GM20431 (cell line): Measurements from ENCODE around the gene GIMAP2.
"Not testable (repeated sequence)": the region's sequence is repeated elsewhere in the genome, so short reads cannot be mapped to it uniquely, and the experiment has no call there.

Experiments
- in situ Hi-C: fragments of 300-500 bp; cut with MseI, MboI; formaldehyde crosslinking; loops from one replicate; pipeline ENCODE4 v1.15.0; 2020; ENCODE audit warnings: low sequenced_read_pairs; ENCODE audit not compliant: unreplicated experiment

Gene GIMAP2

DNA sequence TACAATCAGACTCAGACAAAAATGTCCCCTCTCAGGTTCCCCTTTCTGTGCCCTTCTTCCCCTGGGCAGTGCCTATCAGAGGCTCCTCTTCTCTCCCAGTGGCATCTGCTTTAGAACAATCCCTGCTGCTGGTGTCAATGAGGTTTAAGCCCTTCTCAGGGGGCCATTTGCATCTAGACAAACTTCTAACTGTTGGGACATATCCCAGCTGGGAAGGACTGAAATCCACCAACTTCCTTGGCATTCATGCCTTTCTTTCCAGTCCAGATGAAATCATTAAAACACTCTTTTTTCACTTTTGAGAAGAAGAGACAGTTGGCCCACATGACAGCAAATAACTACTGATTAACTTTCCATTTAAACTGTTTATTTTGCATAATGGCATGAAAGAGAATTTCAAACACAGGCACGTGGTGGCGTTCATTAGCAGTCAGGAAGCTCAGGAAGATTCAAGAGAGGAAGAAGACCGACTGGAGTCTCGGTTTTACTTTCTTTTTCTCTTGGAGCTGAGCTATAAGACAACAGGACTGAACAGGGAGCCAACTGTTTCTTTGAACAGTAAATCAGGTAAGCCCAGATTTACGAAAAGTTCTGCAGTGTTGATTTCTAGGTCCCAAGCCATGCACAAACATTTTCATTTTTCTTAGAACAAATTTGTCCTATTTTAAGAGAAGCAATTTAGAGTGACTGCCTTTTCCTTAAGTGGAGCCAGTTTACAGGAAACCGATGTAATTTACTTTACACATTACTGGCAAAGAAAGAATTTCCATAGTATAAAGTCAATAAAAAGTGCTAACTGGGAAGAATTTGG, at the start of gene GIMAP2:
GIMAP2 (plus strand) TSS at position 488 of the 811 bp plus-strand sequence. CDS start 1,354 bp downstream, outside the sequence.
- in situ Hi-C loops = no loop called here

DNA sequence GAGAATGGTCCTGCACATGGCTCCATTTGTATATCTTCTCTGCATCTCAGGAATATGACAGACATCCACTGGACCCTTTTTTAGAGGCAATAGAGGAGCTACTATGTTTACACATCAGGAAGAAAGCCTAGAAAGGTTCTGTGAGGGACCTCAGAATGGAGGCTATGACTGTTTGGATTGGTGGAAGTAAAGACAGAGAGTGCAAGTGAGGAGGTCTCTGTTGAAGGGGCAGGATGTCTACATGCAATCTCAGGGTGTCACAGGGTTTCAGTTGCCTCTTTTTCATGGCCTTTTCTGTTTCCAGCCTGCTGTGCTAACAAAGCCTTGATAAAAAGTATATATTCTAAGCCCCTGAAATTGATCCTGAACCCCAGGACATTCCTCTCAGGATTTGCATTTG, 43.7 kb upstream of the GIMAP2 start:
- in situ Hi-C loops = no loop called here

DNA sequence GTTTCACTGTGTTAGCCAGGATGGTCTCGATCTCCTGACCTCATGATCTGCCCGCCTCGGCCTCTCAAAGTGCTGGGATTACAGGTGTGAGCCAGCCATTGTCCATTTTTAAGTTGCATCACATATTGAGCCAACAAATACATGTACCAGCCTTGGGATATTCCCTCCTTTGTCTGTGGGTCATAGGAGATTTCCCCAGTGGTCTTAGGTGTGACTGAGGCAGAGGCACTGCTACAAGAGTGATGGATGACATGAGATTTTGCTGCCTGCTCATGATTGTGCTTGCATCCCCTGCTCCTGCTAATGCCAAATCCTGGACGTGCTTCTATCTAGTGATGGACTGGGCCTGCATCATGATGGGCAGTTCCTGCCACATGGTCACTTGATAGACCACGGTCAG, 42.6 kb upstream of the GIMAP2 start:
- in situ Hi-C loops = no loop called here

DNA sequence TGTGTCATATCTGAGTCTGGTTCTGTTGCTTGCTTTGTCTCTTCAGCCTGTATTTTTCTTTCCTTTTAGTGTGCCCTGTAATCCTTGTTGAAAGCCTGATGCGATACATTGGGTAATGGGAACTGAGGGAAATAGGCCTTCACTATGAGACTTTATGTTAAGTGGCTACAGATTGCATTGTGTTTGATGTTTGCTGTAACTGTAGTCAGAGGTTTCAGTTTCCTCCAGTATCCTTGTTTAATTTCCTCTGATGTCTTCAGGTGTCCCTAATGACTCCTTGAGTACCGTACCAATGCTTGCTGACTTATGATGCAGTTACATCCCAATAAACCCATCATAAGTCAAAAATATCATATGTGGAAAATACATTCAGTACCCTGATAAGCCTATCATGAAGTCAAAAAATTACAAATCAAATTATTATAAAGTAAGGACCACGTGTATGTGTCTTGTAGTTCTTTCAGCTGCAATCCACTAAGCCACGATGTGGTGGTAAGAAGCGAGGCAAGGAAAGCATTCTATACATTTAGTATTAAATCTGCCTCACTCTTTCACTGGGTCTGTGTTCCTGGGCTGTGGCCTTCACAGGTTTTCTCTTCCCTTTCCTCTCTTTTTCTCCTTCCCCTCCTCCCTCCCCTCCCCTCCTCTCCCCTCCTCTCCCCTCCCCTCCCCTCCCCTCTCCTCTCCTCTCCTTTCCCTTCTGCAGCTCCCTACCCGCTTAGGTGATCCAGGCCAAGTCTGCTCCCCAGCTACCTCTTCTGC, 40.1 kb upstream of the GIMAP2 start:
- in situ Hi-C loops = no loop called here

DNA sequence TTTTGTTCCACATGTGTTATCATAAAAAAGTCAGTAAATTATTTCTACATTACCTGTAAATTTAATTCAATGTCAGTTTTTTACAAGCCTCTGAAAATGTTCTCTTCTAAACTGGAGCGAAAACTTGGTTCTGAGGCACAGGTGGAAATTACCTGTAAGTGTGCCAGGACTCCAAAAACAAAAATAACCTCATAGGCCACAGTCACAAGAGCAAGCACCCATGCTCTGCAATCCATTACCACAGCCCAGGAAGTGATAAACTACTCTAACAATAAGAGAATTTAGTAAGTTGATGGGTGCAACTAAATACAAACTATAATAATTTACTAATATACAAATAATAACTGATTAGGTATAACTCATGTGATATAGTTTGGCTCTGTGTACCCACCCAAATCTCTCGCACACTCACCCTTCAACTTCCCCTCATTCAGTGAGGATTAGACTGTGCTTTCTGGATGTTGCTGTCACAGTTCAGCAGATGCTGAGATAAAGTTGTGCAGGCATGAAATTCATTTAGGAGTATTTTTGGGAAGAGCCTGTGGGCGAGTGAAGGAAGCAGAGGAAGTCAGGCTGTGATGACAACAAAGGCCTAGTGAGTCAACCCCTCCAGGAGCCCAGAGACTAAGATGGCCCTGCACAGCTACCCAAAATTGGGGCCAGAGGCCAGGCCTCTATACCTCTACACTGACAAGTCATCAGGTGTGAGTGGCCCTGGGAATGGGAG, 37.0 kb upstream of the GIMAP2 start:
- in situ Hi-C loops = no loop called here

DNA sequence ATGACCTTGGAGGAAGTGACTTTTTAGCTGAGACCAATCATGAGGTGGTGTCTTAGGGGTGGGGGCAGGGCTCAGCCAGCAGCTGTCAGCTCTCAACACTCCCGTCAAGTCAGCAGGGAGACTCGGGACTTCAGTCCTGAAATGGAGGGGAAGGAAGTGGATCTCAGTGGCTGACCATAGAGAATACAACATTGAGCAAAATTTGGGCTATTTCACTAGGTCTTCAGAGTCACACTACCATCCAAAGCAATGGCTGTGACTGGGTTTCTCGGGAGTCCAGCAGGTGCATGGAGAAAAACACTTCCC, 36.5 kb upstream of the GIMAP2 start:
- in situ Hi-C loops = no loop called here

DNA sequence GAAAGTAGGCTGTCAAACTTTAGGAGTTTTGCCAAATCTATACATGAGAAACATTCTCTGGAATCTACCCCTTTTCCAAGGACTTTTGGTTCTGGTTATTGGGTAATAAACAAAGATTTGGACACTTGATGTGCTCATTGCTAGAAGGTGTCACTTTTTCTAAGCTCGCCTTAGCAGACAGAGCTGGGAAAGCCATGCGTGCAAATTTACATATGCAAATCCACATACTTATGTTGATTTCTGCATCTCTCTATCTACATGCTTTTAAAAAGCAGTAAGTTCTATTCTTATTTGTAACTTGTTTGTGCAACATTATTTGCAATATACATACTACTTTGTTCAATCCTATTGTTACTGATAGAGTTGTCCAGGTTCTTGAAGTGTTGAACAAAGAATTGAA, 30.8 kb upstream of the GIMAP2 start:
- in situ Hi-C loops = no loop called here

DNA sequence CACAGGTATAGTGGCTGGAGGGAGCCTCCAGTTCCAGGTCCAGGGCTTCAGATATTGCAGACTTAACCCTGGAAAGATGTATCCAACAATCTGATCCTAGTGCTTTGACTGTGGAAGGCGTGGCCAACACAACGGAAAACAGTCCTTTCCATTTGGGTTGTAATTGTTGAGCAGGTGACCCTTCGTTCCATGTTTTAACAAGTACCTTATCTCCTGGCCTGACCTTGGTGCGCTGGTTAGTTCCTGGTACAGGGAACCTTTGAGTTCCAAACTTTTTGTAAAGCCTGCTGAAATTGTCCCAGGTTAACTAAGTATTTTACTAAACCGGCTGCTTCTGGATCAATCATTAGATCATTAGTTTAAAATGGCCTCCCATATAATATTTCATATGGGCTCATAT, 29.5 kb upstream of the GIMAP2 start:
- in situ Hi-C loops = no loop called here

DNA sequence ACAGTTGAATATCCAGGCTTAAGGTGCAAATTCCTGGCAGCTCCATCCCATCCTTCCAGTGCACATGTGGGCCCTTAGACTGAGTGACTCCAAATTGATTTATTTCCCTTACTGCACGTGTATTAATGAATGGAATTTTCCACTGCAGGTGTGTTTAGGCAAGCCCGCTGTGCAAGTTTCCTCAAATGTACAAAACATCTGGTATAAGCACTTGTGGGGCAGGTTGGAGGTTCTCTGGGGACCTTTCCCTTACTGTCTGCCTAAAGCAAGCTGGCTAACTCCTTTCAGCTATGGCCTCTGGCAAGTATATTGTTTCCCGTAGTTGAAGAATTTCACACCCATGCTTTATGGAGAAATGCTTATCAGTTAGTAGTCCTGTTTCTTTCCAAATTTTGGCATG, 28.0 kb upstream of the GIMAP2 start:
- in situ Hi-C loops = no loop called here

DNA sequence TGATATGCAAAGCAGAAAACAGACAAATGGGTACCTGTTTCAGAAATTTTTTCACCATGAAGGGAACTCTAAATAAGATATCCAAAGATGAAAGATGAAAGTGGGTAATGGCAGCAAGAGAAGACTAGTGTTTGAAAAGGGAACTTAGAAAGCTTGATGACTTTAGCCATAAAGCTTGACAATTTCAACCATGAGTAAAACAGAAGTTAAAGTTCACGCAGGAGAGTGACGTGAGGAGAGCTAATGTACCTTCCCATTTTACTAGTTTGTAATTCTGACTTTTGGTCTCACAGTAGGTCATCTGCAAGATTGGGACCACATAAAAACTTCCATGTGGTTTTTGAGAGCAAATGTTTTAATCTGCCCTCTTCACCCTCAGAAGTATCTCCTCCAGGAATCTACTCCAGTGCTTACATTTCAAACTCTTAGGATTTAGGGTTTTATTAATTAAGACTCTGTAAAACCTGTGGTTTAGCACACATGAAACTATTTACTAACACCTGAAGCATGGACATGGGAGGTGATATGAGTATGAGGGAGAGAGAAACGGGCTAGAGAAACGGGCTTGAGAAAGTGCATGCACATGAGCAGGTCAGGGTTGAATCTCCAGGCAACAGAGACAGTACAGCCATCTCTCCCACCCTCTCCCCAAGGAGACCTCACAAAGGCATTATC, 24.4 kb upstream of the GIMAP2 start:
- in situ Hi-C loops = no loop called here

DNA sequence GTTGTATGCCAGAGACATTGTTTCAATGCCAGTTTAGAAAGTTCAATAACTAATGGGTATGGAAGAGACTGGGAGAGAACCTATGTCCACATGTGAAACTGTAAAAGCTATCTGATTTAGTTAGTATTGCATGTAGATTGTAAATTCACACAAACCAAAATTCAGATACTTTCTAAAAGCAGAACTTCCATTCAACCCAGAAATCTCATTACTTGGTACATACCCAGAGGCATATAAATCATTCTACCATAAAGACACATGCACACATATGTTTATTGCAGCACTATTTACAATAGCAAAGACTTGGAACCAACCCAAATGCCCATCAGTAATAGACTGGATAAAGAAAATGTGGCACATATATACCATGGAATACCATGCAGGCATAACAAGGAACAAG, 22.7 kb upstream of the GIMAP2 start:
- in situ Hi-C loops = not testable (repeated sequence)

DNA sequence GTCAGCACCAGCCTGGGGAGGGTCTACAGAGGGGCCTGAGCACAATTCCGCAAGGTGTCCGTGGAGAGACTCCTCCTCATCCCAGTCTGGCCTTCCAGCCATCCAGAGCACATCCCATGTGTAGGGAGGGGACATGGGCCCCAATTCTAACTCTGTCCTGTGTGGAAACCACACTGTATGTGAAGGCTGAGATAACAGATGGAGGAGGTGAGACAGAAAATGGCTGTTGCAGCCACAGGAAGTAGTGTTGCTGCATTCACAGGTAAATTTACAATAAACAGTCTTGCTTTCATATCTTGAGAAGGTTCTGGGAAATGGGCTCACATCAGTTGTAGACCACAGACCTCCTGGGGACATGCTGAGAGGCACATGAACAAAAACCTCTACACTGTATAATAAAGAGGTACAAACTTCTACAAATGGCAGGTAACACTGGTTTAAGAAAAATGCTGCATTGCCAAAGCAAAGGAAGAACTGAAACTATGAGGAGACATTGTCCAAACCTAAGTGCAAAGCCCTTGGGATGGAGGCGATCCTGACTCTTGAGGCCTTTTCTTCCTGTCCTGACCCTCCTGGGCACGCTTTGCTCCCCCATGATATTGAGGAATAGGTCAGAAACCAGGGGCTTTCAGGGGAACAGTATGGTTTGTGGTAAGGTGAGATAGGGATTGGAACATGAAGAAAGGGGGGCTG, 21.6 kb upstream of the GIMAP2 start:
- in situ Hi-C loops = no loop called here

DNA sequence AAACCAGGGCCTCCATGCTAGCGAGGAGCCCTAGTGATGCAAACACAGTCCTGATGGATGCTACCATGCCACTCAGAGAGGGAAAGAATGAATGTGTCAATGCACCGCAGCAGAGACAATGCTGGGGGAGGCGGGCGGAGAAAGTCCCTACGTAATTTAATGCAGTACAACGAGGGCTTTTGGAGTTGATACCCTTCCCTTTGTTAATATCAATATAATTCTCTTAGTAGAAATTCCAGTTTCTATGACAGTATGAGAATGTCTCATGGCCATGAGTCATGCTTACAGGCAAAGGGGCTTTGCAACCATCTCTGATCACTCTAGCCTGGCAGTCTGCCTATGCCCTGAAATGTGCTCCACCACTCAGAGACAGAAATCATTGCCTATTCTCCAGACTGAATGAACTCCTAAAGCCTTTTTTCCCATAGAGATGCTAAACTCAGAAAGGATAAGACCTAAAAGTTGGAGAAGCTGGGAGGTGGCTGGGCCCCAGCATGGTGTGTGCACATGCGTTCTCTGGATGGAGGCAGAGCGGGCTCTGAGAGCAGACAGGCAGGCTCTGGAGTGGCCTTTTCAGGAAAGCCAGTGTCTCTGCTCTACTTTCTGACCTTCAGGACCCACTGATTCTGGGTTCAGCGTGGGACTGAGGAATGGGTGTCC, 20.3 kb upstream of the GIMAP2 start:
- in situ Hi-C loops = no loop called here

DNA sequence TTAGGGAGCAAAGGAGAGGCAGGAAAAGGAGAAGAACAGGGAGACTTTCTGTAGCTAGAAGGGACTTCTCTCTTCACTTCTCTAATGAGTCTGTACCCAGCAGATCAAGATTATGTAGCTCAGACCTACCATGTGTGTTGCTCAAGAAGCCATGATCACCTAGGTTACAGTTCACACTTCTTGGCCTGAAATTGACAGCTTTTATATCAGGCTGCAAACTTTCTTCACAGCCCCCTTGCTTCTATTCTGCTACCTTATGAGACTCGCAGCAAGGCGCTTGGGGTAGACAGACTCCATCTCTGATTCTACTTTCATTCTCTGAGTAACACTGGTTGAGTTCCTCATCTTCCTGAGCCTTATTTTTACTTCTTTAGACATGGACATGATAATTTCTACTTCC, 19.6 kb upstream of the GIMAP2 start:
- in situ Hi-C loops = no loop called here

DNA sequence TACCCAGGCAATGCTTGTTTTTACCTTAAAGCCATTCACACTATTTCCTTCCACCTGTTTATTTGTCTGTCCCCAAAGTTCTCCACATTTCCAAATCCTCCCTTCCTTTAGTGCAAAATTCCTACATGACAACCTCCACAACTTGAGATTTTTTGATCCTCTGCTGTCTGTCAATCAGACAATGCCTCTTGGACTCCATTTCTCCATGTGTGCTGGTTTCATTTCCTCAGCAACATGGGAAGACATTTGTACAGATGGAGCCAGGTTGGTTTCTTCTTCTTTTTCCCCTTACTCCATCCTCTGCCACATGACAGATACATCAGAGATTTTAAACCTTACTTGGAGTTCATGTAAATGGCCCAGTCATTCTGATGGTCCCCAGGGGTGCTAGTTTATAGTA, 19.1 kb upstream of the GIMAP2 start:
- in situ Hi-C loops = no loop called here

DNA sequence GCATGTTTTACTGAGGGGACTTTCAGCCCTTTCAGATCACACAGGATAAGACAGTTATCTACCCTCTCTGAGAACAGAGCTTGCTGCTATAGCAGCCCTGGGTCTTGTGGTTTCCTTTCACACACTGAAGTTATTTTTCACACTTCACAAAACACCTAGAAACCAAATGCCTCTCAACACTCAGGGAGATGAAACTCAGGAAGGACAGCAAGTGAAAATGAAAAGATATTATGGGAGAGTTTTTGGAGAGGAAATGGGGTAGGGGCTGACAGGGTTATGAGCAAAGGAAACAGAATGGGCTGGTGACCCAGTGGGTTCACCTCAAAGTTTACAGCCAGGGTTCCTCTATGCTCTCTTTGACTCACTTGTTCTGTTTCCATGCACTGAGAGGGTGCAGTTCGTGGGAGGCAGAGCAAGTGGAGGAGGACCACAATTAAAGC, 17.0 kb upstream of the GIMAP2 start:
- in situ Hi-C loops = no loop called here

DNA sequence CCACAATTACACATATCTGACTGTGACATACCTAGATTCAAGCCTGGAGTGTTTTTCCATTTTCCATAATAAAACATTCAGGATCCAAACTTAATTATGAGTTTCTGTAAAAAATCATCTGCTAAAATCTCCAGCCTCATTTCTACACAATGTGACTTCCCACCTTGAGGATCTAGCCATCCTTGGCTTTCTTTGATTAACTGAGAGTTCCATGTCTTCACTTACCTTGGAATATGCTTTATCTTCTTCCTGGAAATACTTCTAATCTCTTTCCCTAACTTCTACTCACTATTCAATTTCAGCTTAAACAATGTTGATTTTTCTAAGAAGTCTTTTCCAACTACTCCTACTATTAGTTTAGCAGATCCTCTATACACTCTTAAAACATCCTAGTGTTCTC, 16.5 kb upstream of the GIMAP2 start:
- in situ Hi-C loops = no loop called here

DNA sequence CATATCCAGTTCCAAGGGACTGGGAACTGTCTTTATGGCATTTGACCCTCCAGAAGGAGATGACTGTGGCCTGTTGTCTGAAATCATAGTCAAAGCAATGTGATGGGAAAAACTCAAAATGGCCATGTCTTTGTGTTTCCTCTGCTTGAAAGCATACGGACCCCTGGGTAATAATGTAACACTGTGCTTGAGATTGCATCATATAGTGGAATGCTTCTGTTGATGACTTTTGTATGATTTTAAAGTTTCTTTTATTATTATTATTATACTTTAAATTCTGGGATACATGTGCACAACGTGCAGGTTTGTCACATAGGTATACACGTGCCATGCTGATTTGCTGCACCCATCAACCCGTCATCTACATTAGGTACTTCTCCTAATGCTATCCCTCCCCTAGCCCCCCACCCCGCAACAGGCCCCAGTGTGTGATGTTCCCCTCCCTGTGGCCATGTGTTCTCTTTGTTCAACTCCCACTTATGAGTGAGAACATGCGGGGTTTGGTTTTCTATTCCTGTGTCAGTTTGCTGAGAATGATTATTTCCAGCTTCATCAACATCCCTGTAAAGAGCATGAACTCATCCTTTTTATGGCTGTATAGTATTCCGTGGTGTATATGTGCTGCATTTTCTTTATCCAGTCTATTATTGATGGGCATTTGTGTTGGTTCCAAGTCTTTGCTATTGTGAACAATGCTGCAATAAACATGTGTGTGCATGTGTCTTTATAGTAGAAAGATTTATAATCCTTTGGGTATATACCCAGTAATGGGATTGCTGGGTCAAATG, 13.5 kb upstream of the GIMAP2 start:
- in situ Hi-C loops = not testable (repeated sequence)

DNA sequence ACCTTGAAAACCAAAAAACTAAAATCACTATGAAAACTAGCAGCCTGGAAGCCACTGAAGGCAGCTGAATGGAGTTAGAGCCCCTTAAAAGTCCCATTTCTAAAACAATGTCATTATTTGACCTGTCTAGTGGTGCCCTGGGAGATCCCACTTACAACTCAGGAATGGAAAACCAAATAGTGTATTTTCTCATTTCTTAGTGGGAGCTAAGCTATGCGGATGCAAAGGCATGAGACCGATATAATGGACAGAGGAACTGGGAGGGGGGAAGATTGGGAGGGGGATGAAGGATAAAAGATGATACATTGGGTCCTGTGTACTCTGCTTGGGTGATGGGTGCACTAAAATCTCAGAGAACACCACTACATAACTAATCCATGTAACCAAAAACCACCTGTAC, 9.8 kb upstream of the GIMAP2 start:
- in situ Hi-C loops = no loop called here
